B cell (primary cell): ENCODE results near the gene ELMO1. TPM values are rescaled to one million over a fixed set of nuclear protein-coding genes. Genes with fewer than 3 reads are reported as not detected.

Source experiments
- ATAC-seq: fragments of 200-7000 bp; cut with Tn5 transposase; one replicate; pipeline ENCODE4 v1.10.0; 2021; ENCODE audit warnings: low read depth, mild to moderate bottlenecking, moderate number of reproducible peaks, moderate library complexity
- CTCF ChIA-PET: fragments of 350-600 bp; sonication (Branson Sonifier 250); formaldehyde crosslinking; loops from one replicate; lab custom pipeline; 2021; ENCODE audit warnings: antibody characterized with exemption, inconsistent platforms; lab: Charles Lee
- POLR2A ChIA-PET: fragments of 350-600 bp; sonication (Branson Sonifier 250); formaldehyde crosslinking; loops from one replicate; lab custom pipeline; 2021; ENCODE audit warnings: antibody characterized with exemption; lab: Charles Lee
- DNase-seq: peaks from one replicate; pipeline ENCODE4 v3.0.0; 2013
- H2AFZ ChIP-seq: 2 replicates; pipeline ENCODE4 v1.6.1; 2012; ENCODE audit warnings: mild to moderate bottlenecking, low read depth, low read length; ENCODE audit not compliant: insufficient read depth, poor library complexity, severe bottlenecking
- H3K27ac ChIP-seq, 2 donors: 1 replicate in 1 of 2; 2 replicates in 1 of 2; pipeline ENCODE4 v1.5.1; 2012 to 2013; ENCODE audit warnings: low read length in 2 of 2, mild to moderate bottlenecking in 2 of 2, moderate library complexity in 1 of 2
- H3K27me3 ChIP-seq, 4 experiments: fragments of 200-600 bp in 1 of 4; sonication (generic) in 1 of 4; replicated peaks in 1 of 4; 1 replicate in 2 of 4; 2 replicates in 2 of 4; pipeline versions ENCODE4 v1.6.1 to v1.7.0; 2013 to 2016; ENCODE audit warnings: low read length in 3 of 4, mild to moderate bottlenecking in 2 of 4, mixed read lengths in 1 of 4, moderate library complexity in 1 of 4; ENCODE audit not compliant: insufficient read depth in 4 of 4, control insufficient read depth in 3 of 4; ENCODE audit errors: control extremely low read depth in 1 of 4
- H3K36me3 ChIP-seq, 2 experiments: replicated peaks in 1 of 2; 1 replicate in 1 of 2; 2 replicates in 1 of 2; pipeline versions ENCODE4 v1.6.1 to v1.7.1; 2013; ENCODE audit warnings: low read length in 1 of 2; ENCODE audit not compliant: insufficient read depth in 2 of 2, control insufficient read depth in 1 of 2; ENCODE audit errors: control extremely low read depth in 1 of 2, extremely low read depth in 1 of 2
- H3K4me1 ChIP-seq, 2 donors: fragments of 200-600 bp in 1 of 2; sonication (generic) in 1 of 2; 1 replicate in 1 of 2; 2 replicates in 1 of 2; pipeline versions ENCODE4 v1.5.1 to v1.6.1; 2013 to 2017; ENCODE audit warnings: low read length in 2 of 2; ENCODE audit not compliant: control insufficient read depth in 2 of 2, insufficient read depth in 2 of 2
- H3K4me2 ChIP-seq: replicated peaks from 2 replicates; pipeline ENCODE3; 2012; ENCODE audit warnings: mild to moderate bottlenecking, low read depth, low read length; ENCODE audit not compliant: poor library complexity, severe bottlenecking
- H3K4me3 ChIP-seq, 5 experiments: fragments of 200-600 bp in 1 of 5; sonication (generic) in 1 of 5; 1 replicate in 3 of 5; 2 replicates in 2 of 5; pipeline versions ENCODE4 v1.5.1 to v1.7.0; 2011 to 2016; ENCODE audit warnings: low read length in 4 of 5, mild to moderate bottlenecking in 4 of 5, low read depth in 2 of 5, control low read depth in 1 of 5, moderate library complexity in 1 of 5; ENCODE audit not compliant: insufficient read depth in 1 of 5; ENCODE audit errors: control extremely low read depth in 1 of 5, extremely low read depth in 1 of 5
- H3K79me2 ChIP-seq: fragments of 200-600 bp; sonication (generic); one replicate; pipeline ENCODE4 v1.6.0; 2016; ENCODE audit warnings: low read length; ENCODE audit not compliant: control insufficient read depth, insufficient read depth
- H3K9ac ChIP-seq: fragments of 200-600 bp; sonication (generic); 2 replicates; pipeline ENCODE4 v1.6.1; 2017; ENCODE audit warnings: mild to moderate bottlenecking, low read length, moderate library complexity
- H3K9me3 ChIP-seq, 3 donors: one replicate each; pipeline versions ENCODE4 v1.6.1 to v1.7.1; 2013; ENCODE audit warnings: low read length in 2 of 3; ENCODE audit not compliant: control insufficient read depth in 2 of 3, insufficient read depth in 1 of 3; ENCODE audit errors: control extremely low read depth in 1 of 3
- H4K20me1 ChIP-seq: 2 replicates; pipeline ENCODE4 v1.6.0; 2012; ENCODE audit warnings: mild to moderate bottlenecking, low read length; ENCODE audit not compliant: insufficient read depth, control insufficient read depth, poor library complexity, severe bottlenecking
- H3K27ac Mint-ChIP-seq: one replicate; pipeline ENCODE4 v1.8.0; 2021; ENCODE audit warnings: mixed read lengths
- H3K27me3 Mint-ChIP-seq: one replicate; pipeline ENCODE4 v1.8.0; 2021; ENCODE audit warnings: mixed read lengths
- H3K4me1 Mint-ChIP-seq: one replicate; pipeline ENCODE4 v1.8.0; 2021; ENCODE audit warnings: mixed read lengths
- H3K4me3 Mint-ChIP-seq: one replicate; pipeline ENCODE4 v1.8.0; 2021; ENCODE audit warnings: mixed read lengths
- H3K9me3 Mint-ChIP-seq: one replicate; pipeline ENCODE4 v1.8.0; 2022; ENCODE audit warnings: mixed read lengths; ENCODE audit not compliant: insufficient read depth
- CTCF ChIP-seq: fragments of 200-600 bp; IDR thresholded peaks from one replicate; pipeline ENCODE4 v1.8.0; 2022; ENCODE audit warnings: antibody characterized with exemption, mild to moderate bottlenecking
- WGBS: methylation state at CpG from one replicate; pipeline ENCODE4 v1.1.5; 2013; ENCODE audit warnings: missing lambda C conversion rate; ENCODE audit not compliant: insufficient coverage; 5-methylcytosine and 5-hydroxymethylcytosine counted together
- intact Hi-C: fragments of 100-400 bp; cut with micrococcal nuclease; formaldehyde crosslinking; loops from one replicate; pipeline ENCODE4 v1.10.0; 2022
- polyA plus RNA-seq: library from polyadenylated mRNA; depleted of rRNA; stranded (reverse); fragments of >200 nt; gene quantifications from 2 replicates; pipeline ENCODE4 v1.2.3, GENCODE V29; 2012
- small RNA-seq: library from RNA; depleted of rRNA; stranded (forward); fragments of <200 nt; gene quantifications from one replicate; pipeline ENCODE3, GENCODE V24; 2012; ENCODE audit warnings: low replicate concordance, low read depth; ENCODE audit not compliant: insufficient read length
- total RNA-seq, 2 donors: library from RNA; stranded (reverse); fragments of 120-200 nt in 1 of 2; gene quantifications; 1 replicate in 1 of 2; 2 replicates in 1 of 2; pipeline versions ENCODE4 v1.2.3 to v1.2.4, GENCODE V29; 2013 to 2022

ELMO1 gene
- total and polyA plus RNA-seq, 2 donors (not counting 1 experiment from before 2014, with no cell fraction given) = 44.7 to 177 TPM

- Mint-ChIP-seq H3K4me1 (peaks cover 6% of the 10 kb centered on the region), H3K4me3 (no peak overlapping the region), H3K27me3 (peaks cover 21% of the 10 kb centered on the region), H3K27ac (no peak overlapping the region), H3K9me3 (no peaks in the 10 kb centered on the region)
- Histone ChIP-seq H3K4me3 (no peak overlapping the region), H3K79me2 (no peaks in the 10 kb centered on the region), H2AFZ (no peak overlapping the region), H4K20me1 (no peaks in the 10 kb centered on the region), H3K27me3 (no peaks in the 10 kb centered on the region), H3K9me3 (no peaks in the 10 kb centered on the region), H3K36me3 (no peaks in the 10 kb centered on the region), H3K9ac (no peak overlapping the region), H3K4me2 (no peak overlapping the region), H3K4me1 (peaks cover 0 to 4% of the 10 kb centered on the region in 2 donors), H3K27ac (no peak overlapping the region)
- ChIA-PET POLR2A (no interaction called here), CTCF (no interaction called here)
- DNase-seq (no peak), ATAC-seq (no peak)
- intact Hi-C loops = no loop called here
- TF ChIP-seq CTCF = no peak
- 37% methylated on average over 2 of the region's 2 CpGs for WGBS
Measured at GRCh38 chr7:36806891-36807290, 641.8 kb downstream of the ELMO1 start.

Small RNAs within 50 kb of the gene (small RNA-seq; reads per million reads assigned to genes)
- gene MIR1200 = not detected
- not detected for gene RF00019
- gene RF00432 = not detected
- gene RNU6-565P = not detected

Other genes with a start within 250 kb of the ELMO1 start
- not detected in 2 replicates for gene GPR141, start 234.9 kb upstream of the ELMO1 start, total RNA-seq
- not detected in 2 replicates for gene GPR141, start 234.9 kb upstream of the ELMO1 start, polyA plus RNA-seq